ENCODE data around the gene NPTN.

DNA sequence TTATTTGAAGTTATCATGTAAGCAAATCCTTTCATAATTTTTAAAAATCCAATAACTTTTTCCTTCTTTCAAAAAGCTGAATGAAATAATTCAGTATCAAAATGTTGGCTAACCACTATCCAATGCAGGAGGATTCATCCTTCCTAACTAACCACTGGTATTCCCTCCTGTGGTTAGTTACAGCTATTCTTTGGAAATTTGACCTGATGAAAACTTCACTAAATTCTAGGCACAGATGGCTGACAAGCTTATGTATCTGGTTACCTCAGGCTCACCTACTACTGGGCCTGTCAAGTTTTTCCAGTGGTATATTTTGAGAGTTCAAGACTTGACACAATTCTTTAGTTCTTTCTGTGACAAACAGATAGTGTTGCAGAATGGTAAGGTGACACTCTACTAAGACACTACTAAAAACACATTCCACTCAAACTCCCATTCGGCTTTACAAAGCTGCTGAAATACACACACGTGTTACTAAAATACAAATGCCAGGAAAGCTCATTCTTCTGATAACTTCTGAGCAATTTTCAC lies 15.8 kb downstream of the NPTN start:
- TF ChIP-seq CTCF (IDR thresholded peaks at IDR 0.05) (no peak), POLR2A (IDR thresholded peaks at IDR 0.05) (no peak)
